Measurements from ENCODE around the gene C12orf50.
A peak's percentile ranks its signal among the peaks of the same experiment; 100 is the strongest.
"Not testable (repeated sequence)": the region's sequence is repeated elsewhere in the genome, so short reads cannot be mapped to it uniquely, and the experiment has no call there.

The C12orf50 gene

GRCh38 chr12:87985069-87985675 lies 44.0 kb downstream of the C12orf50 start:
- DNase-seq, result no peak

GRCh38 chr12:87982208-87982607 lies 47.0 kb downstream of the C12orf50 start:
- DNase-seq, result no peak

- no peak for DNase-seq
Measured at GRCh38 chr12:87981495-87981894, 47.7 kb downstream of the C12orf50 start.

- DNase-seq, result no peak
Measured at GRCh38 chr12:87975879-87976278, 53.3 kb downstream of the C12orf50 start.

- no peak for DNase-seq
Measured at GRCh38 chr12:87967871-87968270, 61.3 kb downstream of the C12orf50 start.

GRCh38 chr12:87960566-87960965 lies 68.6 kb downstream of the C12orf50 start:
- DNase-seq, result no peak

GRCh38 chr12:87954028-87954427 lies 75.2 kb downstream of the C12orf50 start:
- DNase-seq, result not testable (repeated sequence)

GRCh38 chr12:87953256-87953860 lies 75.8 kb downstream of the C12orf50 start:
- peak in 1 of 2 experiments; percentile 56 for DNase-seq

GRCh38 chr12:87952850-87953249 lies 76.4 kb downstream of the C12orf50 start:
- DNase-seq, result no peak

- DNase-seq, result no peak
Measured at GRCh38 chr12:87952223-87952622, 77.0 kb downstream of the C12orf50 start.

GRCh38 chr12:87943762-87944161 lies 85.4 kb downstream of the C12orf50 start:
- DNase-seq, result peak in 1 of 2 experiments; percentile 9

- DNase-seq, result no peak
Measured at GRCh38 chr12:87943023-87943422, 86.2 kb downstream of the C12orf50 start.

- DNase-seq, result no peak
Measured at GRCh38 chr12:87939182-87939581, 90.0 kb downstream of the C12orf50 start.

GRCh38 chr12:87935216-87935615 lies 94.0 kb downstream of the C12orf50 start:
- DNase-seq, result no peak

- DNase-seq, result no peak
Measured at GRCh38 chr12:87933991-87934390, 95.2 kb downstream of the C12orf50 start.

- DNase-seq, result no peak
Measured at GRCh38 chr12:87931812-87932211, 97.4 kb downstream of the C12orf50 start.

GRCh38 chr12:87930627-87931026 lies 98.6 kb downstream of the C12orf50 start:
- no peak for DNase-seq

All from NCI-H526 (cell line).